Uterus (tissue), 4 donors: ENCODE measurements around the gene HOXA9. TPM values are rescaled to one million over a fixed set of nuclear protein-coding genes. Genes with fewer than 3 reads are reported as not detected.
A peak's percentile ranks its signal among the peaks of the same experiment; 100 is the strongest.

Source experiments
- DNase-seq, 2 donors: peaks; one replicate each; pipeline ENCODE4 v3.0.0-alpha.2; 2019 to 2020
- H3K27ac ChIP-seq, 2 donors: fragments of 200-600 bp; sonication (generic); 1 replicate in 1 of 2; 2 replicates in 1 of 2; pipeline ENCODE4 v1.5.1; 2016 to 2018
- H3K27me3 ChIP-seq, 2 donors: fragments of 200-600 bp; sonication (generic); one replicate each; pipeline ENCODE4 v1.5.1; 2018 to 2019; ENCODE audit warnings: control low read depth in 1 of 2
- H3K36me3 ChIP-seq, 2 donors: fragments of 200-600 bp; sonication (generic); one replicate each; pipeline ENCODE4 v1.5.1; 2019; ENCODE audit warnings: control low read depth in 1 of 2
- H3K4me1 ChIP-seq, 2 donors: fragments of 200-600 bp; sonication (generic); one replicate each; pipeline ENCODE4 v1.5.1; 2018 to 2019; ENCODE audit warnings: control low read depth in 1 of 2
- H3K4me3 ChIP-seq, 2 donors: fragments of 200-600 bp; sonication (generic); 1 replicate in 1 of 2; 2 replicates in 1 of 2; pipeline ENCODE4 v1.5.1; 2018 to 2019; ENCODE audit warnings: mild to moderate bottlenecking in 1 of 2
- H3K9me3 ChIP-seq, 2 donors: fragments of 200-600 bp; sonication (generic); one replicate each; pipeline ENCODE4 v1.5.1; 2019; ENCODE audit warnings: control low read depth in 1 of 2
- POLR2A ChIP-seq, 2 donors: fragments of 450-650 bp; IDR thresholded peaks; one replicate each; pipeline ENCODE4 v1.6.1; 2016; ENCODE audit warnings: antibody characterized with exemption in 2 of 2, mild to moderate bottlenecking in 1 of 2, moderate library complexity in 1 of 2
- intact Hi-C: fragments of 100-400 bp; cut with DNase I; formaldehyde crosslinking; loops from one replicate; pipeline ENCODE4 v1.15.1; 2023; ENCODE audit warnings: low total_unique reads
- total RNA-seq, 4 donors: library from RNA; depleted of rRNA in 3 of 4; stranded (reverse); fragments of >200 nt in 3 of 4; gene quantifications; one replicate each; pipeline versions ENCODE4 v1.1.0 to v1.2.4, GENCODE V29; 2014 to 2023
- TF ChIP-seq, protein P1 (sequence below), 4 experiments: fragments of 200-600 bp in 2 of 4; fragments of 450-650 bp in 2 of 4; sonication (generic) in 2 of 4; IDR thresholded peaks; one replicate each; pipeline ENCODE4 v1.5.1; 2016 to 2019; ENCODE audit warnings: antibody characterized with exemption in 4 of 4, mild to moderate bottlenecking in 2 of 4, moderate library complexity in 1 of 4
- donor health status: DM: yes; HTN: yes; CAD: no.

The HOXA9 gene
- total RNA-seq, 4 donors from 2014 or later = 2.3 to 26.4 (median 22.4) TPM

DNA sequence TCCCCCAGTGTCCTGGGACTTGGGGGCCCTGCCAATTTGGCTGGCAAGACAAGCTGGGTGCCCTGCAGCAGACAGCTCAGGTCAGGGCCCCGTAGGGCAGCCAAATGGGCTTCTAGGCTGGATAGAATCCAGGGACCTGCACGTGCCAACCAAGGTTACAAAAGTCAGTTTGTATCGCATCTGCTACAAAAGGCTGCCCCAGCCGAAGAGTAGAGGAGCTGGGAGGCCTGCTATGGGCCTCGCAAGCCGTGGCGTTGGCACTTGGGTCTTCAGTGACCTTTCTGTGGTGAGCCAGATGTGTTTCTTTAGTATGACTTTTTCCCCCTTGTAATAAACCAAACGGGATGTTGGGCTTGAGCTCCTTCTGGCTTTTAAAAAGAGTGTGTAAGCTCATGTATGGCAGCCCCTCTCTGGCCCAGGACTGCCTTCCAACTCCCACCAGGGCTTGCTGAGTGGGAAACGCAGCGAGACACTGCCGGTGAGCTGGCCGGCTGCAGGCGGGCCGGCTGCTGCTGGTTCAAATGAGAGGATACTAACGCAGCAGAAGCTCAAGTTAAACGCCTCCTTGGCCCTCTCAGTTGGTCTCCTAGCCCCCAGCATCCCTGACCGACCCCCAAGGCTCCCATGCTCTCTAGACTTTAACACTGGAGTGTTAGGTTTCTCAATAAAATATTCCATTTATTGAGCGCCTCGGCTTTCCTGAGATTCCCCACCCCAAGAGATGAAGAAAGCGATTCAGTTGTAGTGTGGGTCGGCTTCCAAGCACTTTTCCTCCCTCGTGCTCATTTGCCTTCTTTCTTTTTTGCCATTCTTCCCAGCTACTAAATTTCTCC is 11.8 kb upstream of the HOXA9 start:
- H3K4me1 ChIP-seq = no peaks in the 10 kb centered on the region
- peak overlapping the region; percentile 94 to 96 for H3K27ac ChIP-seq
- no peaks in the 10 kb centered on the region for H3K36me3 ChIP-seq
- intact Hi-C loops = no loop called here
- no peak for TF ChIP-seq POLR2A (IDR thresholded peaks at IDR 0.05)
- TF ChIP-seq, protein P1, sequence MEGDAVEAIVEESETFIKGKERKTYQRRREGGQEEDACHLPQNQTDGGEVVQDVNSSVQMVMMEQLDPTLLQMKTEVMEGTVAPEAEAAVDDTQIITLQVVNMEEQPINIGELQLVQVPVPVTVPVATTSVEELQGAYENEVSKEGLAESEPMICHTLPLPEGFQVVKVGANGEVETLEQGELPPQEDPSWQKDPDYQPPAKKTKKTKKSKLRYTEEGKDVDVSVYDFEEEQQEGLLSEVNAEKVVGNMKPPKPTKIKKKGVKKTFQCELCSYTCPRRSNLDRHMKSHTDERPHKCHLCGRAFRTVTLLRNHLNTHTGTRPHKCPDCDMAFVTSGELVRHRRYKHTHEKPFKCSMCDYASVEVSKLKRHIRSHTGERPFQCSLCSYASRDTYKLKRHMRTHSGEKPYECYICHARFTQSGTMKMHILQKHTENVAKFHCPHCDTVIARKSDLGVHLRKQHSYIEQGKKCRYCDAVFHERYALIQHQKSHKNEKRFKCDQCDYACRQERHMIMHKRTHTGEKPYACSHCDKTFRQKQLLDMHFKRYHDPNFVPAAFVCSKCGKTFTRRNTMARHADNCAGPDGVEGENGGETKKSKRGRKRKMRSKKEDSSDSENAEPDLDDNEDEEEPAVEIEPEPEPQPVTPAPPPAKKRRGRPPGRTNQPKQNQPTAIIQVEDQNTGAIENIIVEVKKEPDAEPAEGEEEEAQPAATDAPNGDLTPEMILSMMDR (IDR thresholded peaks at IDR 0.05) = no peak
- H3K9me3 ChIP-seq = no peaks in the 10 kb centered on the region
- H3K4me3 ChIP-seq = peak overlapping the region; percentile 58 to 66
- no peaks in the 10 kb centered on the region for H3K27me3 ChIP-seq
- DNase-seq = peak; percentile 33 to 34

DNA sequence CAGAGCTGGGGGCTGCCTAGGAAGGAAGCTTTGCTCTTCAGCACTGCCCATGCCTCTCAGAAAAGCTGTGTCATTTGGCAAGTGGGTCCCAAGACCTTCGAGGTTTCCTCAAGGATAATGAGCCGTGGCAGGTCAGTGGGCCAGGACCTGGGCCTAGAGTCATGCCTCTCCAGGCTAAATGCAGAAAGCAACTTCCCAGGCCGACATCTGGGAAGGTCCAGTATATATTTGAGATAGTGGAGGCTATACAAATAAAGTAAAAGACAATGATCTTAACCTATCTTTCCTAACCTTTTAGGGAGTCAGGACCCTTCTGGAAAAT is 11.1 kb upstream of the HOXA9 start:
- Histone ChIP-seq H3K27ac (peak overlapping the region; percentile 94 to 96), H3K36me3 (no peaks in the 10 kb centered on the region), H3K27me3 (no peaks in the 10 kb centered on the region), H3K9me3 (no peaks in the 10 kb centered on the region), H3K4me3 (peak overlapping the region; percentile 58 to 66), H3K4me1 (no peaks in the 10 kb centered on the region)
- intact Hi-C loops = no loop called here
- TF ChIP-seq POLR2A (IDR thresholded peaks at IDR 0.05) = no peak
- TF ChIP-seq, protein P1 (IDR thresholded peaks at IDR 0.05) = no peak
- peak in 1 of 2 donors; percentile 17 for DNase-seq

DNA sequence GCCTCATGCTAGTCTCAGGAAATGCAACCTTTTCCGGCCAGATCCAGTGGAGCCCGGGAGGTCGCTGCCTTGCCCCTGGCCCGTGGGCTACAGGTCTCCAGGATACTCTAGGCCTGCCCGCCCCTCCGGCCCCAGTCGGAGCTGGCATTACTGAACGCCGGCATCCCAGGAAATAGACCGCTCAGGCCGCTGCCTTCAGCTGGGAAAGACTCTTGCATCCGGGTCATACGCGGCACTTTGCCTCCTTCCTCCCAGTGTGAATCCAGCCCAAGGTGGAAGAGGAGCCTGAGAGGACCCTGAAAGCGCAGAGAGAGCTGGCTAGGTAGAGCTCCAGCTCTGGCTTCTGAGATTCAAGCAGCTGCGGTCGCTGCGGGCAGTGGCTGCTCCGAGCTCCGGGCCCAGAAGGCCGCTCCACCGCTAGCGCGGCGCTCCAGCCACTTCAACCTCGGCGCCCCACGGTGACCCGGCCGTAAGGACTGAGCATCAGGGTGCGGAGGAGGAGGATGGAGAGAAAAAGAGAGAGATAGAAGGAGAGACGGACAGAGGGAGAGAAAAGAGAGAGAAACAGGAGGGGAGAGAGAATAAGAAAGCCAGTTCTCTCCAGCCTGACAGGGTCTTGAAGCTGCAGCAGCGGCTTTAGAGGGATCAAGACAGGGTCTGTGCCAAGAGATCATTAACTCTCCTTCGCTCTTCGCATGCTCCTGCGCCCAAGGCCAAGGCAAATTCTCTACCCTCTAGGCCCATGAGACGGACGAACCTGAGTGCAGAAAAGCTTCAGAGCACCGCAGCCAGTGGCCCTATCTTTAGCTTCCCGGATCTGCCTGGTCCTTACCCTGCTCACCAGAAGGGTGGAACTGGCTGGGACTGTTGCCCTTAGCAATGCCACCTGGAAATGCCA is 10.5 kb upstream of the HOXA9 start:
- intact Hi-C loops = no loop called here
- TF ChIP-seq, protein P1 (IDR thresholded peaks at IDR 0.05) = no peak
- TF ChIP-seq POLR2A (IDR thresholded peaks at IDR 0.05) = no peak
- Histone ChIP-seq H3K27ac (peak overlapping the region; percentile 94 to 96), H3K4me3 (peak overlapping the region; percentile 58 to 66), H3K9me3 (no peaks in the 10 kb centered on the region), H3K4me1 (no peaks in the 10 kb centered on the region), H3K36me3 (no peaks in the 10 kb centered on the region), H3K27me3 (no peaks in the 10 kb centered on the region)
- DNase-seq = peak; percentile 27 to 44

DNA sequence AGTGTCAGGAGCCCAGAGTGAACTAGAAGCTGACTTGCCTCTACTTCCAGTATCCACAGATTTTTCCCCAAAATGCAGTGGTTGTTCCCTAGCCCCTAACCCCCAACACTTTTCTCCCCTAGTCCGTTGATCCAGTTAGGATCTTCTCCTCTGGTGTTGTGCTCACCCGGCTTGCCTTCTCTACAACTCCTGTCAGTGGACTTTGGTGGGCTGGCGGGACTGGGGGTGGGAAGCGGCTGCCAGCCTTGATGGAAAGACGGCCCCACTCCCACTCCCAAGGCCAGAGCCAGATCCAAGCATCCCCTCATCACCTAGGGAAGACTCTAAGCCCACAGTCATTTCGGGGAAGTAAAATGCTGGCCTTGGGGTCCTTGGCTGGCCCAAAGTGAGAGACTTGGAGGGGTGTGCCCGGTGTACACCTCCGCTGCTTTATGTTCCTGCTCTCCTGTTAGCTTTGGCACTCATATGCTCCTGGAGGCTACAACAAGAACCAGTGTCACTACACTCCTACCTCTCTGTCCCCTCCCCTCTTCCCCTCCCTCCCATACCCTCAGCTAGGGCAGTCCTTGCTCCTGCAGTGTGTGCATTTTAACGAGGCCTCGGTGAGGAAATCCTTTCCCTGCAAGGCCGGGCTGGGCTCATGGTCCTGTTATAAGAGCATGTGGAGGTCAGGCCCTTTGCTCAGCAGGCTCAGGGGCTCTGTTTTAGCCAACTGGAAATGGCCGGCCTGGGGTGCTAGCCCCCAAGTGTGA is 9.7 kb upstream of the HOXA9 start:
- H3K36me3 ChIP-seq = no peaks in the 10 kb centered on the region
- H3K4me3 ChIP-seq = peak overlapping the region; percentile 58 to 66
- intact Hi-C loops = no loop called here
- peak; percentile 54 to 73 for DNase-seq
- TF ChIP-seq, protein P1 (IDR thresholded peaks at IDR 0.05) = no peak
- TF ChIP-seq POLR2A (IDR thresholded peaks at IDR 0.05) = peak; percentile 25 to 36
- peak overlapping the region; percentile 94 to 96 for H3K27ac ChIP-seq
- no peaks in the 10 kb centered on the region for H3K9me3 ChIP-seq
- no peaks in the 10 kb centered on the region for H3K4me1 ChIP-seq
- no peaks in the 10 kb centered on the region for H3K27me3 ChIP-seq
